IMR-90 (cell line): Measurements from ENCODE around the gene PRTG. TPM values are rescaled to one million over a fixed set of nuclear protein-coding genes. Genes with fewer than 3 reads are reported as not detected.

ENCODE experiments used
- ATAC-seq: fragments of 200-7000 bp; cut with Tn5 transposase; 2 replicates; pipeline ENCODE4 v1.9.1; 2020; ENCODE audit warnings: low read depth, mild to moderate bottlenecking, moderate library complexity
- BruUV-seq: library from RNA; stranded (reverse); fragments of 400-500 nt; replicated peaks from 2 replicates; lab custom pipeline; 2021; lab: Mats Ljungman, UMichigan
- CTCF ChIA-PET: fragments of 300-600 bp; formaldehyde crosslinking; extraction: SDS; loops from one replicate; lab custom pipeline; 2021; ENCODE audit warnings: antibody characterized with exemption; lab: Yijun Ruan, JAX
- POLR2A ChIA-PET: fragments of 300-600 bp; sonication (Branson Sonifier 250); formaldehyde crosslinking; loops from one replicate; lab custom pipeline; 2022; ENCODE audit warnings: antibody characterized with exemption; ENCODE audit not compliant: unreplicated experiment; lab: Charles Lee
- DNase-seq: peaks from one replicate; pipeline ENCODE4 v3.0.0; 2013
- H2AFZ ChIP-seq: replicated peaks from 2 replicates; pipeline ENCODE3; 2013; ENCODE audit warnings: low read length, mild to moderate bottlenecking; ENCODE audit not compliant: poor library complexity
- H2AK5ac ChIP-seq: 2 replicates; pipeline ENCODE4 v1.6.1; 2013; ENCODE audit warnings: low read depth, low read length, inconsistent platforms
- H2AK9ac ChIP-seq: replicated peaks from 2 replicates; pipeline ENCODE3; 2013; ENCODE audit warnings: mild to moderate bottlenecking, low read depth, low read length, moderate library complexity; ENCODE audit not compliant: poor library complexity
- H2BK120ac ChIP-seq: 2 replicates; pipeline ENCODE4 v1.6.1; 2013; ENCODE audit warnings: low read depth, low read length, inconsistent platforms
- H2BK15ac ChIP-seq: 3 replicates; pipeline ENCODE4 v1.6.1; 2013; ENCODE audit warnings: low read depth, low read length, inconsistent platforms
- H2BK20ac ChIP-seq: 2 replicates; pipeline ENCODE4 v1.6.1; 2013; ENCODE audit warnings: low read depth, mild to moderate bottlenecking, inconsistent platforms, low read length, moderate library complexity
- H2BK5ac ChIP-seq: 2 replicates; pipeline ENCODE4 v1.6.1; 2013; ENCODE audit warnings: mild to moderate bottlenecking, low read depth, low read length, inconsistent platforms; ENCODE audit not compliant: poor library complexity, severe bottlenecking
- H3K14ac ChIP-seq: replicated peaks from 2 replicates; pipeline ENCODE4 v1.6.1; 2013; ENCODE audit warnings: low read depth, low read length, inconsistent platforms
- H3K18ac ChIP-seq: 2 replicates; pipeline ENCODE4 v1.6.1; 2013; ENCODE audit warnings: low read depth, low read length, control low read depth
- H3K23ac ChIP-seq: 2 replicates; pipeline ENCODE4 v1.6.1; 2013; ENCODE audit warnings: low read depth, low read length, inconsistent platforms
- H3K27ac ChIP-seq: 2 replicates; pipeline ENCODE4 v1.5.1; 2013; ENCODE audit warnings: mild to moderate bottlenecking, control low read depth, low read length; ENCODE audit not compliant: insufficient read depth
- H3K27me3 ChIP-seq: 2 replicates; pipeline ENCODE4 v1.6.1; 2013; ENCODE audit warnings: low read length; ENCODE audit not compliant: control insufficient read depth, insufficient read depth
- H3K36me3 ChIP-seq: 2 replicates; pipeline ENCODE4 v1.6.1; 2013; ENCODE audit warnings: low read length, mixed read lengths; ENCODE audit not compliant: control insufficient read depth, insufficient read depth
- H3K4ac ChIP-seq: 2 replicates; pipeline ENCODE4 v1.6.1; 2013; ENCODE audit warnings: low read depth, low read length, inconsistent platforms
- H3K4me1 ChIP-seq: 2 replicates; pipeline ENCODE4 v1.6.1; 2013; ENCODE audit warnings: low read length, mixed read lengths; ENCODE audit not compliant: control insufficient read depth, insufficient read depth
- H3K4me2 ChIP-seq: 2 replicates; pipeline ENCODE4 v1.6.1; 2013; ENCODE audit warnings: low read depth, mild to moderate bottlenecking, control low read depth, low read length, moderate library complexity
- H3K4me3 ChIP-seq: 2 replicates; pipeline ENCODE4 v1.5.1; 2013; ENCODE audit warnings: low read depth, mild to moderate bottlenecking, control low read depth, low read length, moderate library complexity; ENCODE audit not compliant: insufficient read depth
- H3K56ac ChIP-seq: 2 replicates; pipeline ENCODE4 v1.6.1; 2013; ENCODE audit warnings: low read length, inconsistent platforms; ENCODE audit not compliant: insufficient read depth; ENCODE audit errors: extremely low read depth
- H3K79me1 ChIP-seq, 2 experiments: 2 replicates each; pipeline ENCODE4 v1.6.1; 2013; ENCODE audit warnings: low read length in 2 of 2, inconsistent platforms in 1 of 2, low read depth in 1 of 2
- H3K9ac ChIP-seq: 2 replicates; pipeline ENCODE4 v1.6.1; 2013; ENCODE audit warnings: low read depth, low read length, control low read depth
- H3K9me1 ChIP-seq: 2 replicates; pipeline ENCODE4 v1.6.1; 2013; ENCODE audit warnings: low read length, inconsistent platforms; ENCODE audit not compliant: insufficient read depth
- H3K9me3 ChIP-seq: 2 replicates; pipeline ENCODE4 v1.6.1; 2013; ENCODE audit warnings: low read length; ENCODE audit not compliant: control insufficient read depth, insufficient read depth
- H4K20me1 ChIP-seq: 2 replicates; pipeline ENCODE4 v1.6.1; 2013; ENCODE audit warnings: low read length, inconsistent platforms; ENCODE audit not compliant: insufficient read depth
- H4K5ac ChIP-seq: 2 replicates; pipeline ENCODE4 v1.6.1; 2013; ENCODE audit warnings: mild to moderate bottlenecking, low read depth, low read length, control low read depth
- H4K8ac ChIP-seq, 2 experiments: 2 replicates each; pipeline ENCODE4 v1.6.1; 2013; ENCODE audit warnings: low read depth in 2 of 2, low read length in 2 of 2, control low read depth in 1 of 2, inconsistent platforms in 1 of 2
- H4K91ac ChIP-seq: 2 replicates; pipeline ENCODE4 v1.6.1; 2013; ENCODE audit warnings: low read depth, low read length, inconsistent platforms; ENCODE audit not compliant: insufficient read depth
- BHLHE40 ChIP-seq: fragments of 150-350 bp; IDR thresholded peaks from 2 replicates; pipeline ENCODE4 v1.6.1; 2016; ENCODE audit warnings: mild to moderate bottlenecking, low read depth, low read length
- CEBPB ChIP-seq: IDR thresholded peaks from 2 replicates; pipeline ENCODE4 v1.6.1; 2012; ENCODE audit warnings: low read depth, low read length, improper control_type of control experiment
- CHD1 ChIP-seq: IDR thresholded peaks from 2 replicates; pipeline ENCODE4 v1.6.1; 2012; ENCODE audit warnings: low read depth, low read length, improper control_type of control experiment
- FOS ChIP-seq: fragments of 150-350 bp; IDR thresholded peaks from 2 replicates; pipeline ENCODE4 v1.6.1; 2016; ENCODE audit warnings: low read depth, low read length
- MAFK ChIP-seq: IDR thresholded peaks from 2 replicates; pipeline ENCODE4 v1.6.1; 2012; ENCODE audit warnings: low read depth, low read length, improper control_type of control experiment
- MAZ ChIP-seq: IDR thresholded peaks from 2 replicates; pipeline ENCODE4 v1.6.1; 2012; ENCODE audit warnings: low read depth, mild to moderate bottlenecking, low read length, improper control_type of control experiment, moderate library complexity, borderline replicate concordance
- MXI1 ChIP-seq: IDR thresholded peaks from 2 replicates; pipeline ENCODE4 v1.6.1; 2012; ENCODE audit warnings: low read depth, mild to moderate bottlenecking, low read length, moderate library complexity, borderline replicate concordance
- RAD21 ChIP-seq: IDR thresholded peaks from 2 replicates; pipeline ENCODE4 v1.6.1; 2012; ENCODE audit warnings: low read length, improper control_type of control experiment
- RCOR1 ChIP-seq: IDR thresholded peaks from 2 replicates; pipeline ENCODE4 v1.6.1; 2012; ENCODE audit warnings: mild to moderate bottlenecking, low read length, improper control_type of control experiment; ENCODE audit not compliant: insufficient replicate concordance
- RFX5 ChIP-seq: IDR thresholded peaks from 2 replicates; pipeline ENCODE4 v1.8.0; 2012; ENCODE audit warnings: low read depth, mild to moderate bottlenecking, low read length, moderate library complexity
- WGBS, 2 experiments: methylation state at CpG; one replicate each; pipeline versions ENCODE4 v1.1.5 to v1.1.7; 2013; ENCODE audit warnings: missing lambda C conversion rate in 2 of 2; ENCODE audit not compliant: insufficient read length in 1 of 2; ENCODE audit errors: extremely low coverage in 2 of 2; 5-methylcytosine and 5-hydroxymethylcytosine counted together
- dilution Hi-C: fragments of 300-500 bp; cut with HindIII; formaldehyde crosslinking; loops from one replicate; pipeline ENCODE4 v1.14.3; 2018; ENCODE audit warnings: low sequenced_read_pairs; ENCODE audit not compliant: unreplicated experiment
- in situ Hi-C: fragments of 300-500 bp; cut with MboI; formaldehyde crosslinking; loops from 3 replicates; pipeline ENCODE4 v1.14.3; 2019; ENCODE audit warnings: low sequenced_read_pairs, inconsistent platforms, mixed read lengths
- intact Hi-C: fragments of 100-400 bp; cut with micrococcal nuclease; formaldehyde crosslinking; loops from 2 replicates; pipeline ENCODE4 v1.10.0; 2022
- polyA plus RNA-seq, 3 experiments: library from polyadenylated mRNA; depleted of rRNA; stranded (reverse); fragments of >200 nt; gene quantifications; 2 replicates each; pipeline ENCODE4 v1.2.3, GENCODE V29; 2012; ENCODE audit warnings: low replicate concordance in 1 of 3
- total RNA-seq: library from RNA; depleted of rRNA; stranded (reverse); fragments of >200 nt; gene quantifications from 2 replicates; pipeline ENCODE4 v1.2.3, GENCODE V29; 2012
- TF ChIP-seq, protein P1 (sequence below): conservative IDR thresholded peaks from 2 replicates; pipeline ENCODE4 v1.5.1; 2012; ENCODE audit warnings: mild to moderate bottlenecking, low read depth, low read length, improper control_type of control experiment
- TF ChIP-seq, protein P2 (sequence below): fragments of 150-350 bp; IDR thresholded peaks from 2 replicates; pipeline ENCODE4 v1.6.1; 2017; ENCODE audit warnings: mild to moderate bottlenecking, antibody characterized with exemption, low read length, low read depth
- TF ChIP-seq, protein P3 (sequence below): fragments of 150-350 bp; IDR thresholded peaks from 2 replicates; pipeline ENCODE4 v1.6.1; 2016; ENCODE audit warnings: low read depth, mild to moderate bottlenecking, low read length, moderate library complexity, borderline replicate concordance

Gene PRTG
- total and polyA plus RNA-seq, 2 of the 4 experiments (the other 2 are of a cell fraction) = 0.99 to 1.4 TPM

DNA sequence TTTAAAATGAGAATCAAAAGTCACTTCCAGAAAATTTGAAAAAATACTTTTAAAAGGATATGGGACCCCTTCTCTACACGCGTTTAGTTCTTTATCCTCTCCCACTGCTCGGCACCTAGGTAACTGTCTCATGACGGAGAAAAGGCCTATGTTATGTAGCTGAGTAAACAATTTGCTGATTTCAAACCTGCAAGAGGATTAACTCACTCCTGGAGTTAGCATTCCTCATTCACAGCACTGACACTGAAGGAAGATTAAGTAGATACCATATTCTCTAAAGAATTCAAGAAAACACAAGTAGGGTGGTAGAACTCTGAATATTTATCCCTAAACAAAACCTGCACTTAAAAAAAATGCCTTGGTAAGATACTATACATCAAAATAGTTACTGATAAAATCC is 124.6 kb downstream of the PRTG start:
- Histone ChIP-seq H2AK9ac (no peak overlapping the region), H2BK20ac (no peak overlapping the region), H3K23ac (no peak overlapping the region), H4K8ac (no peak overlapping the region), H3K79me1 (no peaks in the 10 kb centered on the region), H3K9ac (no peak overlapping the region), H4K91ac (no peak overlapping the region), H3K4ac (no peak overlapping the region), H3K27ac (no peak overlapping the region), H2BK15ac (no peak overlapping the region), H3K14ac (no peak overlapping the region), H2AK5ac (no peak overlapping the region), H3K18ac (no peak overlapping the region), H3K36me3 (no peaks in the 10 kb centered on the region), H2AFZ (no peak overlapping the region), H4K5ac (no peak overlapping the region), H4K20me1 (no peaks in the 10 kb centered on the region), H3K4me3 (no peak overlapping the region), H3K9me3 (no peaks in the 10 kb centered on the region), H3K56ac (no peak overlapping the region), H3K27me3 (no peaks in the 10 kb centered on the region), H3K9me1 (no peaks in the 10 kb centered on the region), H3K4me2 (no peak overlapping the region), H3K4me1 (no peaks in the 10 kb centered on the region), H2BK120ac (no peak overlapping the region), H2BK5ac (no peak overlapping the region)
- ChIA-PET CTCF (interaction anchor here (0.8 kb wide), 1 partner anchor 16 kb away, joined by 3 read pairs; no protein-coding TSS in a partner anchor), POLR2A (no interaction called here)
- DNase-seq (no peak), ATAC-seq (no peak)
- TF ChIP-seq RCOR1 = no peak
- no peak for TF ChIP-seq MXI1
- TF ChIP-seq RAD21 = no peak
- TF ChIP-seq MAFK = no peak
- TF ChIP-seq MAZ = no peak
- TF ChIP-seq, protein P1, sequence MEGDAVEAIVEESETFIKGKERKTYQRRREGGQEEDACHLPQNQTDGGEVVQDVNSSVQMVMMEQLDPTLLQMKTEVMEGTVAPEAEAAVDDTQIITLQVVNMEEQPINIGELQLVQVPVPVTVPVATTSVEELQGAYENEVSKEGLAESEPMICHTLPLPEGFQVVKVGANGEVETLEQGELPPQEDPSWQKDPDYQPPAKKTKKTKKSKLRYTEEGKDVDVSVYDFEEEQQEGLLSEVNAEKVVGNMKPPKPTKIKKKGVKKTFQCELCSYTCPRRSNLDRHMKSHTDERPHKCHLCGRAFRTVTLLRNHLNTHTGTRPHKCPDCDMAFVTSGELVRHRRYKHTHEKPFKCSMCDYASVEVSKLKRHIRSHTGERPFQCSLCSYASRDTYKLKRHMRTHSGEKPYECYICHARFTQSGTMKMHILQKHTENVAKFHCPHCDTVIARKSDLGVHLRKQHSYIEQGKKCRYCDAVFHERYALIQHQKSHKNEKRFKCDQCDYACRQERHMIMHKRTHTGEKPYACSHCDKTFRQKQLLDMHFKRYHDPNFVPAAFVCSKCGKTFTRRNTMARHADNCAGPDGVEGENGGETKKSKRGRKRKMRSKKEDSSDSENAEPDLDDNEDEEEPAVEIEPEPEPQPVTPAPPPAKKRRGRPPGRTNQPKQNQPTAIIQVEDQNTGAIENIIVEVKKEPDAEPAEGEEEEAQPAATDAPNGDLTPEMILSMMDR = no peak
- TF ChIP-seq CEBPB = no peak
- no peak for TF ChIP-seq BHLHE40
- no peak for TF ChIP-seq RFX5
- TF ChIP-seq, protein P2, sequence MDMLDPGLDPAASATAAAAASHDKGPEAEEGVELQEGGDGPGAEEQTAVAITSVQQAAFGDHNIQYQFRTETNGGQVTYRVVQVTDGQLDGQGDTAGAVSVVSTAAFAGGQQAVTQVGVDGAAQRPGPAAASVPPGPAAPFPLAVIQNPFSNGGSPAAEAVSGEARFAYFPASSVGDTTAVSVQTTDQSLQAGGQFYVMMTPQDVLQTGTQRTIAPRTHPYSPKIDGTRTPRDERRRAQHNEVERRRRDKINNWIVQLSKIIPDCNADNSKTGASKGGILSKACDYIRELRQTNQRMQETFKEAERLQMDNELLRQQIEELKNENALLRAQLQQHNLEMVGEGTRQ = no peak
- no peak for TF ChIP-seq CHD1
- TF ChIP-seq, protein P3, sequence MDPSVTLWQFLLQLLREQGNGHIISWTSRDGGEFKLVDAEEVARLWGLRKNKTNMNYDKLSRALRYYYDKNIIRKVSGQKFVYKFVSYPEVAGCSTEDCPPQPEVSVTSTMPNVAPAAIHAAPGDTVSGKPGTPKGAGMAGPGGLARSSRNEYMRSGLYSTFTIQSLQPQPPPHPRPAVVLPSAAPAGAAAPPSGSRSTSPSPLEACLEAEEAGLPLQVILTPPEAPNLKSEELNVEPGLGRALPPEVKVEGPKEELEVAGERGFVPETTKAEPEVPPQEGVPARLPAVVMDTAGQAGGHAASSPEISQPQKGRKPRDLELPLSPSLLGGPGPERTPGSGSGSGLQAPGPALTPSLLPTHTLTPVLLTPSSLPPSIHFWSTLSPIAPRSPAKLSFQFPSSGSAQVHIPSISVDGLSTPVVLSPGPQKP = no peak
- no peak for TF ChIP-seq FOS
- in situ Hi-C loops = no loop called here
- intact Hi-C loops = no loop called here
- WGBS, 2 experiments = no CpG with 5 or more reads among the region's 4 CpGs
- no TSS peak for BruUV-seq
- dilution Hi-C loops = no loop called here
